ENCODE measurements around the gene SIPA1L3.

The SIPA1L3 gene

DNA sequence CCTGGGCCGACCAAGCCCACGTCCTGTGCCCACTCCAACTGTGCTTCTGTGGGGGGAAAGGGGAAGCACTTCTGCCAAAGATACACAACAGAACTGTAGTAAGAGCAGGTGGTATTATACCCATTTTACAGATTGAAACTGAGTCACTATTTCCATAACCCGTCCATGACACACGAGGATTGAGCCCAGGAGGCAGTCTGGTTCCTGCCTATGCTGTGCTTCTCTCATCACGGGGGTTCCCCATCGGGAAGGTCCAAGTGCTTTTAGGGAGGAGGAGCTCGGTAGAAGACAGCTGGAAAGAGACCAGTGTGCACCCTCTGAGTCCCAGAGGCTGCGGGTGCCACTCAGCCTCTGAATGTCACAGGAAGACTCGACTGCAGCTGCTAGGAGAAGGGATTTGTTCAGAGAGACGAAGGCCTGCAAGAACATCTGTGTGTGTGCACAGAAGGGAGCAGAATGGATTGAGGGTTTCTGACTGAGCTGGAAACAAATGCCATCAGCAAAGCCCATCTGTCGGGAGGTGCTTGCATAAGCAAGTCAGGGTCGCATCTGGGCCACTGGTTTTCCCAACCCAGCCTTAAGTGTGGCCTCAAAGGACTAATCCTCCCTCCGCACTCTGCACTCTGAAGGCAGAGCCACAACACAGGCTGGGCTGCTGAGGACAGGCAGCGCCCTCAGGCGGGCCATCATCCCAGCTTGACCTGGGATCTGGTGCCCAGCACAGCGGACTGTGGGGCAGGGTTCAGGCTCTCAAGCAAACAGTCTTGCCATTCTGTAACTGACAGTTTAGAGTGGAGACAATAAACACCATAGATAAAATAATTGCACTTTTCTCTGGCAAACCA is 167.1 kb downstream of the SIPA1L3 start (continued):
- no peak for TF ChIP-seq SCRT2 (tag by site-specific recombination; IDR thresholded peaks at IDR 0.05)
- no peak for TF ChIP-seq OVOL3 (tag by site-specific recombination; IDR thresholded peaks at IDR 0.05)
- no peak for TF ChIP-seq OSR2 (tag by site-specific recombination; IDR thresholded peaks at IDR 0.05)

DNA sequence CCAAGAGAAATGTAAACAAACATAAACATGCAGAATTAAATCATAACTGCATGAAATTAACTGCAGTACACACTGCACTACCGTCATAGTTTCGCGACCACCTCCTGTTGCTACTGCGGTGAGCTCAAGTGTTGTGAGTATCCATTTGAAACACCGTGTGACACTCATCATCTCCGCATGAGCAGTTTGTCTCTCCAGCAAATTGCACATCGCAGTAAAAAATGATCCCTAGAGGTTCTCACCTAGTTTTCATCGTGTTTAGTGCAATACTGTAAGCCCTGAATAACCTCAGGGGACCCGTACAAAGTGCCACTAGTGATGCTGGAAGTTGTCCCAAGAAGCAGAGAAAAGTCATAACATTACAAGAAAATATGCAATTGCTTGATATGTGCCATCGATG is 169.3 kb downstream of the SIPA1L3 start:
- H3K4me1 ChIP-seq (ENCODE audit: control insufficient read depth, insufficient read depth, low read length): no peaks in the 10 kb centered on the region
- no peak overlapping the region for H3K4me3 ChIP-seq (ENCODE audit: low read depth, low read length)
- peaks cover 0 to 4% of the 10 kb centered on the region in 2 experiments; a peak in 1 of 3 replicates for H3K36me3 ChIP-seq (ENCODE audit: control insufficient read depth in 2 of 2, insufficient read depth in 1 of 2, low read length in 2 of 2)
- ChIA-PET CTCF (interaction anchor here (0.9 to 1.3 kb wide), 4 partner anchors 10 to 173 kb away, joined by 3 to 5 read pairs (median 4); no protein-coding TSS in a partner anchor), POLR2A (no interaction called here)
- TF ChIP-seq, protein P1, sequence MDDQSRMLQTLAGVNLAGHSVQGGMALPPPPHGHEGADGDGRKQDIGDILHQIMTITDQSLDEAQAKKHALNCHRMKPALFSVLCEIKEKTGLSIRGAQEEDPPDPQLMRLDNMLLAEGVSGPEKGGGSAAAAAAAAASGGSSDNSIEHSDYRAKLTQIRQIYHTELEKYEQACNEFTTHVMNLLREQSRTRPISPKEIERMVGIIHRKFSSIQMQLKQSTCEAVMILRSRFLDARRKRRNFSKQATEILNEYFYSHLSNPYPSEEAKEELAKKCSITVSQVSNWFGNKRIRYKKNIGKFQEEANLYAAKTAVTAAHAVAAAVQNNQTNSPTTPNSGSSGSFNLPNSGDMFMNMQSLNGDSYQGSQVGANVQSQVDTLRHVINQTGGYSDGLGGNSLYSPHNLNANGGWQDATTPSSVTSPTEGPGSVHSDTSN (CRISPR knock-in tag; IDR thresholded peaks at IDR 0.05): no peak
- TF ChIP-seq, protein P2, sequence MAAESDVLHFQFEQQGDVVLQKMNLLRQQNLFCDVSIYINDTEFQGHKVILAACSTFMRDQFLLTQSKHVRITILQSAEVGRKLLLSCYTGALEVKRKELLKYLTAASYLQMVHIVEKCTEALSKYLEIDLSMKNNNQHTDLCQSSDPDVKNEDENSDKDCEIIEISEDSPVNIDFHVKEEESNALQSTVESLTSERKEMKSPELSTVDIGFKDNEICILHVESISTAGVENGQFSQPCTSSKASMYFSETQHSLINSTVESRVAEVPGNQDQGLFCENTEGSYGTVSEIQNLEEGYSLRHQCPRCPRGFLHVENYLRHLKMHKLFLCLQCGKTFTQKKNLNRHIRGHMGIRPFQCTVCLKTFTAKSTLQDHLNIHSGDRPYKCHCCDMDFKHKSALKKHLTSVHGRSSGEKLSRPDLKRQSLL (tag by site-specific recombination; IDR thresholded peaks at IDR 0.05): no peak
- TF ChIP-seq ZBTB44 (tag by site-specific recombination; IDR thresholded peaks at IDR 0.05): peak; percentile 36; the same call in 1 of the 2 replicates
- peak; percentile 50; the same call in 1 of the 2 replicates for TF ChIP-seq ZNF18 (tag by site-specific recombination; IDR thresholded peaks at IDR 0.05)
- TF ChIP-seq, protein P3, sequence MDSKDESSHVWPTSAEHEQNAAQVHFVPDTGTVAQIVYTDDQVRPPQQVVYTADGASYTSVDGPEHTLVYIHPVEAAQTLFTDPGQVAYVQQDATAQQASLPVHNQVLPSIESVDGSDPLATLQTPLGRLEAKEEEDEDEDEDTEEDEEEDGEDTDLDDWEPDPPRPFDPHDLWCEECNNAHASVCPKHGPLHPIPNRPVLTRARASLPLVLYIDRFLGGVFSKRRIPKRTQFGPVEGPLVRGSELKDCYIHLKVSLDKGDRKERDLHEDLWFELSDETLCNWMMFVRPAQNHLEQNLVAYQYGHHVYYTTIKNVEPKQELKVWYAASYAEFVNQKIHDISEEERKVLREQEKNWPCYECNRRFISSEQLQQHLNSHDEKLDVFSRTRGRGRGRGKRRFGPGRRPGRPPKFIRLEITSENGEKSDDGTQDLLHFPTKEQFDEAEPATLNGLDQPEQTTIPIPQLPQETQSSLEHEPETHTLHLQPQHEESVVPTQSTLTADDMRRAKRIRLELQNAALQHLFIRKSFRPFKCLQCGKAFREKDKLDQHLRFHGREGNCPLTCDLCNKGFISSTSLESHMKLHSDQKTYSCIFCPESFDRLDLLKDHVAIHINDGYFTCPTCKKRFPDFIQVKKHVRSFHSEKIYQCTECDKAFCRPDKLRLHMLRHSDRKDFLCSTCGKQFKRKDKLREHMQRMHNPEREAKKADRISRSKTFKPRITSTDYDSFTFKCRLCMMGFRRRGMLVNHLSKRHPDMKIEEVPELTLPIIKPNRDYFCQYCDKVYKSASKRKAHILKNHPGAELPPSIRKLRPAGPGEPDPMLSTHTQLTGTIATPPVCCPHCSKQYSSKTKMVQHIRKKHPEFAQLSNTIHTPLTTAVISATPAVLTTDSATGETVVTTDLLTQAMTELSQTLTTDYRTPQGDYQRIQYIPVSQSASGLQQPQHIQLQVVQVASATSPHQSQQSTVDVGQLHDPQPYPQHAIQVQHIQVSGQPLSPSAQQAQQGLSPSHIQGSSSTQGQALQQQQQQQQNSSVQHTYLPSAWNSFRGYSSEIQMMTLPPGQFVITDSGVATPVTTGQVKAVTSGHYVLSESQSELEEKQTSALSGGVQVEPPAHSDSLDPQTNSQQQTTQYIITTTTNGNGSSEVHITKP (tag by site-specific recombination; IDR thresholded peaks at IDR 0.05): no peak
- no peak for TF ChIP-seq ZBTB7A (tag by site-specific recombination; IDR thresholded peaks at IDR 0.05; ENCODE audit: low read depth)
- no peak for TF ChIP-seq YY1 (tag by site-specific recombination; IDR thresholded peaks at IDR 0.05)
- TF ChIP-seq, protein P4, sequence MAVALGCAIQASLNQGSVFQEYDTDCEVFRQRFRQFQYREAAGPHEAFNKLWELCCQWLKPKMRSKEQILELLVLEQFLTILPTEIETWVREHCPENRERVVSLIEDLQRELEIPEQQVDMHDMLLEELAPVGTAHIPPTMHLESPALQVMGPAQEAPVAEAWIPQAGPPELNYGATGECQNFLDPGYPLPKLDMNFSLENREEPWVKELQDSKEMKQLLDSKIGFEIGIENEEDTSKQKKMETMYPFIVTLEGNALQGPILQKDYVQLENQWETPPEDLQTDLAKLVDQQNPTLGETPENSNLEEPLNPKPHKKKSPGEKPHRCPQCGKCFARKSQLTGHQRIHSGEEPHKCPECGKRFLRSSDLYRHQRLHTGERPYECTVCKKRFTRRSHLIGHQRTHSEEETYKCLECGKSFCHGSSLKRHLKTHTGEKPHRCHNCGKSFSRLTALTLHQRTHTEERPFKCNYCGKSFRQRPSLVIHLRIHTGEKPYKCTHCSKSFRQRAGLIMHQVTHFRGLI (tag by site-specific recombination; IDR thresholded peaks at IDR 0.05): no peak
- no peak for TF ChIP-seq ZNF777 (tag by site-specific recombination; IDR thresholded peaks at IDR 0.05; ENCODE audit: borderline replicate concordance)
- no peak for TF ChIP-seq ZNF639 (tag by site-specific recombination; IDR thresholded peaks at IDR 0.05)
- TF ChIP-seq ZIC2 (tag by site-specific recombination; IDR thresholded peaks at IDR 0.05): peak; percentile 90
- TF ChIP-seq BCL11B (tag by site-specific recombination; IDR thresholded peaks at IDR 0.05; ENCODE audit: low read depth): no peak
- peak; percentile 39; the same call in 1 of the 2 replicates for TF ChIP-seq SCRT2 (tag by site-specific recombination; IDR thresholded peaks at IDR 0.05)
- peak; percentile 55; the same call in 1 of the 2 replicates for TF ChIP-seq OSR2 (tag by site-specific recombination; IDR thresholded peaks at IDR 0.05)
- peaks cover 5% of the 10 kb centered on the region for H3K9me3 ChIP-seq (ENCODE audit: control insufficient read depth, insufficient read depth, low read depth, low read length)
- H3K27ac ChIP-seq (ENCODE audit: extremely low read depth, low read depth, low read length): no peak overlapping the region
